H1 (cell line): Measurements from ENCODE around the gene RELT. TPM values are rescaled to one million over a fixed set of nuclear protein-coding genes. Genes with fewer than 3 reads are reported as not detected.

Source experiments
- CTCF ChIA-PET: fragments of 300-600 bp; sonication (Branson Sonifier 250); formaldehyde crosslinking; loops from one replicate; lab custom pipeline; 2021; ENCODE audit not compliant: partially characterized antibody; lab: Charles Lee
- POLR2A ChIA-PET: fragments of 300-600 bp; sonication (Branson Sonifier 250); formaldehyde crosslinking; loops from one replicate; lab custom pipeline; 2021; ENCODE audit warnings: inconsistent platforms; ENCODE audit not compliant: partially characterized antibody; lab: Charles Lee
- DNase-seq, 2 experiments: peaks; one replicate each; pipeline versions ENCODE4 v3.0.0 to v3.0.0-alpha.2; 2010 to 2022; ENCODE audit warnings: low spot score in 2 of 2, low read depth in 1 of 2, mixed read lengths in 1 of 2
- FAIRE-seq: peaks from 2 replicates; lab custom pipeline; 2011; peaks lifted over from hg19 to GRCh38; lab: Jason Lieb, UNC
- H2AFZ ChIP-seq: 2 replicates; pipeline ENCODE4 v1.8.1; 2012; ENCODE audit warnings: low read length, inconsistent platforms
- H2AK5ac ChIP-seq: 2 replicates; pipeline ENCODE4 v1.6.1; 2013; ENCODE audit warnings: low read depth, low read length
- H2BK120ac ChIP-seq: replicated peaks from 2 replicates; pipeline ENCODE3; 2013; ENCODE audit warnings: low read depth, low read length, inconsistent platforms
- H2BK12ac ChIP-seq: 2 replicates; pipeline ENCODE4 v1.6.1; 2013; ENCODE audit warnings: low read depth, low read length
- H2BK15ac ChIP-seq: 2 replicates; pipeline ENCODE4 v1.6.1; 2013; ENCODE audit warnings: low read length
- H2BK20ac ChIP-seq: 2 replicates; pipeline ENCODE4 v1.6.1; 2013; ENCODE audit warnings: low read length
- H2BK5ac ChIP-seq: 2 replicates; pipeline ENCODE4 v1.6.1; 2013; ENCODE audit warnings: low read depth, low read length
- H3K14ac ChIP-seq: 2 replicates; pipeline ENCODE4 v1.6.1; 2013; ENCODE audit warnings: inconsistent platforms; ENCODE audit not compliant: insufficient read length
- H3K18ac ChIP-seq: 2 replicates; pipeline ENCODE4 v1.6.1; 2013; ENCODE audit warnings: low read length; ENCODE audit errors: extremely low read depth
- H3K23ac ChIP-seq: 2 replicates; pipeline ENCODE4 v1.6.1; 2013; ENCODE audit warnings: inconsistent platforms; ENCODE audit not compliant: insufficient read length
- H3K23me2 ChIP-seq: 2 replicates; pipeline ENCODE4 v1.6.1; 2013; ENCODE audit warnings: low read depth, low read length
- H3K27ac ChIP-seq: 2 replicates; pipeline ENCODE4 v1.6.1; 2011; ENCODE audit warnings: low read depth, low read length, inconsistent platforms
- H3K27me3 ChIP-seq, 4 experiments: replicated peaks in 1 of 4; 1 replicate in 1 of 4; 2 replicates in 3 of 4; pipeline versions ENCODE4 v1.6.1 to v1.8.1; 2011 to 2013; ENCODE audit warnings: low read length in 3 of 4, mild to moderate bottlenecking in 3 of 4, inconsistent platforms in 2 of 4, mixed read lengths in 2 of 4, moderate library complexity in 1 of 4; ENCODE audit not compliant: control insufficient read depth in 3 of 4, insufficient read depth in 3 of 4; ENCODE audit errors: extremely low read depth in 1 of 4
- H3K36me3 ChIP-seq, 4 experiments: 2 replicates each; pipeline versions ENCODE4 v1.6.1 to v1.8.1; 2011 to 2013; ENCODE audit warnings: mild to moderate bottlenecking in 4 of 4, low read length in 3 of 4, moderate library complexity in 2 of 4, control low read depth in 1 of 4, inconsistent platforms in 1 of 4; ENCODE audit not compliant: insufficient read depth in 4 of 4, control insufficient read depth in 2 of 4
- H3K4ac ChIP-seq: replicated peaks from 2 replicates; pipeline ENCODE3; 2013; ENCODE audit warnings: low read length, low read depth, mixed read lengths, inconsistent platforms; ENCODE audit not compliant: insufficient read length
- H3K4me1 ChIP-seq, 4 experiments: replicated peaks in 1 of 4; 1 replicate in 1 of 4; 2 replicates in 3 of 4; pipeline versions ENCODE4 v1.6.1 to v1.8.1; 2011 to 2013; ENCODE audit warnings: low read length in 3 of 4, inconsistent platforms in 2 of 4, mixed read lengths in 1 of 4; ENCODE audit not compliant: insufficient read depth in 4 of 4, control insufficient read depth in 3 of 4
- H3K4me2 ChIP-seq, 2 experiments: 2 replicates each; pipeline versions ENCODE4 v1.6.1 to v1.8.1; 2011 to 2013; ENCODE audit warnings: low read depth in 2 of 2, low read length in 2 of 2, control low read depth in 1 of 2, inconsistent platforms in 1 of 2, mild to moderate bottlenecking in 1 of 2; ENCODE audit not compliant: insufficient read depth in 1 of 2
- H3K4me3 ChIP-seq, 4 experiments: fragments of 200-600, 300-600 bp in 1 of 4; sonication (generic), shearing (Covaris generic), sonication (Bioruptor Twin) in 1 of 4; 2 replicates each; pipeline versions ENCODE4 v1.5.1 to v1.8.1; 2011 to 2016; ENCODE audit warnings: low read length in 4 of 4, low read depth in 3 of 4, control low read depth in 2 of 4, inconsistent platforms in 2 of 4, mild to moderate bottlenecking in 2 of 4, mixed read lengths in 1 of 4, moderate library complexity in 1 of 4; ENCODE audit not compliant: insufficient read depth in 2 of 4; ENCODE audit errors: extremely low read depth in 1 of 4
- H3K56ac ChIP-seq: replicated peaks from 2 replicates; pipeline ENCODE3; 2013; ENCODE audit warnings: low read depth, mild to moderate bottlenecking, mixed read lengths, low read length, inconsistent platforms; ENCODE audit not compliant: insufficient read length
- H3K79me1 ChIP-seq: 2 replicates; pipeline ENCODE4 v1.6.1; 2013; ENCODE audit warnings: low read depth, low read length, control low read depth
- H3K79me2 ChIP-seq, 2 experiments: 2 replicates each; pipeline versions ENCODE4 v1.6.1 to v1.8.1; 2012 to 2013; ENCODE audit warnings: low read length in 2 of 2, mild to moderate bottlenecking in 2 of 2, inconsistent platforms in 1 of 2; ENCODE audit not compliant: insufficient read depth in 2 of 2, control insufficient read depth in 1 of 2
- H3K9ac ChIP-seq, 4 experiments: replicated peaks in 1 of 4; 1 replicate in 1 of 4; 2 replicates in 3 of 4; pipeline versions ENCODE4 v1.6.1 to v1.8.1; 2011 to 2013; ENCODE audit warnings: low read depth in 3 of 4, low read length in 3 of 4, control low read depth in 2 of 4, mild to moderate bottlenecking in 2 of 4, moderate library complexity in 2 of 4, inconsistent platforms in 1 of 4; ENCODE audit errors: extremely low read depth in 1 of 4
- H3K9me3 ChIP-seq, 2 experiments: 2 replicates each; pipeline versions ENCODE4 v1.6.1 to v1.8.1; 2012 to 2013; ENCODE audit warnings: mild to moderate bottlenecking in 2 of 2, moderate library complexity in 2 of 2, control low read depth in 1 of 2, inconsistent platforms in 1 of 2, low read depth in 1 of 2, low read length in 1 of 2, mixed read lengths in 1 of 2; ENCODE audit not compliant: insufficient read depth in 2 of 2
- H4K20me1 ChIP-seq, 2 experiments: replicated peaks in 1 of 2; 2 replicates each; pipeline versions ENCODE3 to v1.8.1; 2011 to 2013; ENCODE audit warnings: inconsistent platforms in 2 of 2, low read length in 2 of 2, mild to moderate bottlenecking in 1 of 2; ENCODE audit not compliant: insufficient read depth in 2 of 2, control insufficient read depth in 1 of 2
- H4K5ac ChIP-seq: 2 replicates; pipeline ENCODE4 v1.6.1; 2013; ENCODE audit warnings: low read length, low read depth, mixed read lengths, inconsistent platforms; ENCODE audit not compliant: insufficient read length
- H4K8ac ChIP-seq: 2 replicates; pipeline ENCODE4 v1.8.0; 2013; ENCODE audit warnings: mild to moderate bottlenecking, moderate library complexity, low read length, inconsistent platforms; ENCODE audit not compliant: insufficient read depth; ENCODE audit errors: extremely low read depth
- H4K91ac ChIP-seq: replicated peaks from 2 replicates; pipeline ENCODE3; 2013; ENCODE audit warnings: low read length, mixed read lengths, inconsistent platforms; ENCODE audit not compliant: insufficient read length
- SAP30 ChIP-seq: fragments of 300-600 bp; sonication (generic); IDR thresholded peaks from 2 replicates; pipeline ENCODE4 v1.7.1; 2012; ENCODE audit warnings: low read length, moderate library complexity, mild to moderate bottlenecking, inconsistent platforms; ENCODE audit not compliant: insufficient read depth, insufficient replicate concordance
- SIX5 ChIP-seq: IDR thresholded peaks from 2 replicates; pipeline ENCODE4 v1.6.1; 2011; ENCODE audit warnings: mild to moderate bottlenecking, low read depth, low read length
- WGBS, 2 experiments: shearing (Covaris generic) in 1 of 2; methylation state at CpG; one replicate each; pipeline versions ENCODE4 v1.1.6 to v1.1.7; 2013 to 2015; ENCODE audit warnings: low lambda C conversion rate in 2 of 2, mixed read lengths in 2 of 2, inconsistent platforms in 1 of 2, low coverage in 1 of 2, missing lambda C conversion rate in 1 of 2; ENCODE audit not compliant: insufficient replicate concordance in 2 of 2, insufficient coverage in 1 of 2, insufficient read length in 1 of 2; ENCODE audit errors: extremely low coverage in 1 of 2, missing lambda C conversion rate in 1 of 2; 5-methylcytosine and 5-hydroxymethylcytosine counted together
- polyA plus RNA-seq, 7 experiments: library from polyadenylated mRNA; depleted of rRNA in 3 of 7; stranded (reverse) in 5 of 7; unstranded in 2 of 7; fragments of >200 nt in 5 of 7; fragments of 200-250 nt in 2 of 7; gene quantifications; 1 replicate in 5 of 7; 2 replicates in 1 of 7; 4 replicates in 1 of 7; pipeline versions ENCODE4 v1.2.1 to v1.2.3, GENCODE V29; 2011 to 2013; ENCODE audit warnings: missing spikeins in 2 of 7, mixed read lengths in 2 of 7
- total RNA-seq: library from RNA; stranded (reverse); fragmentation: NEBNext Ultra II Directional; extraction: Animal tissue kit (Norgen Biotek cat#: 25700); gene quantifications from 2 replicates; pipeline ENCODE4 v1.2.1, GENCODE V29; 2021

RELT gene
- total and polyA plus RNA-seq, 2 of the 8 experiments (the other 6 are each of a cell fraction or from before 2014, with no cell fraction given) = 3.4 to 5.7 TPM

- no peak overlapping the region for H3K56ac ChIP-seq
- no peak overlapping the region for H4K8ac ChIP-seq
- H3K14ac ChIP-seq = no peak overlapping the region
- H3K79me1 ChIP-seq = no peaks in the 10 kb centered on the region
- no peak overlapping the region for H2BK20ac ChIP-seq
- no peak overlapping the region for H3K4ac ChIP-seq
- H3K36me3 ChIP-seq = no peaks in the 10 kb centered on the region
- H2BK15ac ChIP-seq = no peak overlapping the region
- H3K27ac ChIP-seq = no peak overlapping the region
- FAIRE-seq (no peak), DNase-seq (no peak)
- H3K23me2 ChIP-seq = no peaks in the 10 kb centered on the region
- no peak overlapping the region for H2BK120ac ChIP-seq
- H4K20me1 ChIP-seq = peaks cover 1 to 3% of the 10 kb centered on the region in 2 experiments
- no peaks in the 10 kb centered on the region for H3K27me3 ChIP-seq
- WGBS, 2 experiments = 94% methylated on average over 4 of the region's 4 CpGs; no CpG with 5 or more reads in 1 of the 2 experiments
- H3K4me1 ChIP-seq = peaks cover 0 to 3% (median 2%) of the 10 kb centered on the region in 4 experiments; a peak in 5 of 7 replicates
- H3K9ac ChIP-seq = no peak overlapping the region
- H3K9me3 ChIP-seq = no peaks in the 10 kb centered on the region
- H3K79me2 ChIP-seq = no peaks in the 10 kb centered on the region
- H3K18ac ChIP-seq = no peak overlapping the region
- no peak overlapping the region for H4K5ac ChIP-seq
- CTCF ChIA-PET = interaction anchor here (0.7 to 59.1 kb wide), 14 partner anchors 11 to 262 kb away, joined by 3 to 1456 read pairs (median 4); no protein-coding TSS in a partner anchor
- no peak overlapping the region for H2AK5ac ChIP-seq
- H3K4me3 ChIP-seq = no peak overlapping the region
- no peak overlapping the region for H2BK12ac ChIP-seq
- POLR2A ChIA-PET = interaction anchor here (0.6 to 1.1 kb wide), 2 partner anchors 11 to 114 kb away, joined by 4 to 5 read pairs; no protein-coding TSS in a partner anchor
- no peak overlapping the region for H2AFZ ChIP-seq
- H3K23ac ChIP-seq = no peak overlapping the region
- no peak overlapping the region for H2BK5ac ChIP-seq
- no peak overlapping the region for H3K4me2 ChIP-seq
- H4K91ac ChIP-seq = no peak overlapping the region
- TF ChIP-seq SIX5 = no peak
- no peak for TF ChIP-seq SAP30
Observed at GRCh38 chr11:73399636-73400035, 23.4 kb downstream of the RELT start.
